ENCODE results near the gene SERPINB5. TPM values are rescaled to one million over a fixed set of nuclear protein-coding genes. Genes with fewer than 3 reads are reported as not detected.
A peak's percentile ranks its signal among the peaks of the same experiment; 100 is the strongest.

SERPINB5 gene
- total RNA-seq, 1 donor from 2014 or later, result 0.51 TPM

DNA sequence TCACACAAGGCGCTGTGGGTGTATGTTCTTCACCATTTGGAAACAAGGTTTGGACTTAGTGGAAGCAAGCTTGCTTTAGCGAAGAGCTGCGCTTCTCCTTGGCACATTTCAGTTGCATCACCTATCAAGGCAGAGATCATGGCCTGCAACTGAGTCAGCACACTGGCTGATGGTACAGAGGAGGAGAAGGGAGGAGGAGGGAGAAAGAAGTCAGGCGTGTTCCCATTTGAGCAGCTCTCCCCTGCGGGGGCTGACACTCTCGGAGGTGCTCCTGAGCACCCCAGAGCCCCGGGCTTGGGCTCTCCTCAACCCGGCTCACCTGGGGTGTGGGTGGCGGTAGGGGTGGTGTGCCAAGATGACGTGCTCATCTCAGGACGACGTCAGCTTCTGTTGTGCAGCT lies 6.0 kb upstream of the SERPINB5 start:
- DNase-seq, result no peak

DNA sequence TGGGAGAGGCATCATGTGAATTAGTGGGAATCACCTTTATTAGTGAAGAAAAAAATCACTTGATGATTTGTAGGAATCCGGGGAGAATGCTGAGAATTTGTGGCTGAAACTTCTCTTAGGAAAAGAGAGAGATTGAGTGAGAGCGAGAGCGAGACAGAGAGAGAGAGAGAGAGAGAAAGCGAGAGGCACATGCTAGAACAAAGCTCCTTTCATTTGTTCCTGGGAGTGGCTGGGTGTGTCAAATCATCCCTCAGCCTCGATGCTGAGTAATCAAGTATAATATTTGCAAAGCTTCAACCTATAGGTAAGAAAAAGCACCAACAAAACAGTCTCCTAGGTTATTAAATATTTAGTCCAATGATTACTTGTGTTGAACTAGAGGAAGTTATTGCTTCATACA lies 4.4 kb upstream of the SERPINB5 start:
- DNase-seq, result no peak

DNA sequence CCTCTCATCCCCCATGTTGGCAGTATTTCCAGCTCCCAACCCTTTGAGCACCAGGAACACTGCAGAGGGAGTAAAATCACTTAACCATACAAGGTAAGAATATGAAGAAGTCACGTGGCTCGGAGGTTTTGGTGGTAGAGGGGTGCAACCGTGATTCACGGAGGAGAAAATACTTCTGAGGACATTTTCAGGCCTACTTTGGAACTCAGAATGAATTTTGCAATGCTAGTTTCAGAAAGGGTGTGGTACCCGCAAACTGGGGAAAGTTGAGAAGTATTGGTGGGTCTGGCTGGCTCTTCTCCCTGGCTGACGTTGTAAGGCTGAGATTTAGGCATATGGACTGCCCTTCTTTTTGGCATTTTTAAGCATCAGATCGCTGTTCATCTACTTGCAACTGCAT lies 442 bp downstream of the SERPINB5 start:
- no peak for DNase-seq

DNA sequence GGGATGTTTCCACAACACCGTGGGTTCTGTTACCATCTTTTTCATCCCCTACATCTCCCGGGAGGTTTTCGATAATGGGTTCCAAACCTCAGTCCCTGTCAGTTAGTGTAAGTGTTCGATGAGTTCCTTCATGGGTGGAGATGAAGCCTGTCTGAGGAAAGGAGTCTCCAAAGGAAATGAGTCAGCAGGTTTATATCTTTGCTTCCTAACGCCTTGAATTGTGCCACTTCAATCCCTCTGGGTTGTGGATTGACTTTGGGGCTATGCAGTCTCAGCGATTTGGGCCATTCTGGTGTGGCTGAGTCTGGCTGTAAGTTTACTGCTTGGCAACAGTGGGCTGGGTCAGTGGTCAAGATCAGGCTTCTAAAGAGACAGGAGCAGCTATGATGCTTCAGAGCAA lies 1.2 kb downstream of the SERPINB5 start:
- DNase-seq, result no peak

DNA sequence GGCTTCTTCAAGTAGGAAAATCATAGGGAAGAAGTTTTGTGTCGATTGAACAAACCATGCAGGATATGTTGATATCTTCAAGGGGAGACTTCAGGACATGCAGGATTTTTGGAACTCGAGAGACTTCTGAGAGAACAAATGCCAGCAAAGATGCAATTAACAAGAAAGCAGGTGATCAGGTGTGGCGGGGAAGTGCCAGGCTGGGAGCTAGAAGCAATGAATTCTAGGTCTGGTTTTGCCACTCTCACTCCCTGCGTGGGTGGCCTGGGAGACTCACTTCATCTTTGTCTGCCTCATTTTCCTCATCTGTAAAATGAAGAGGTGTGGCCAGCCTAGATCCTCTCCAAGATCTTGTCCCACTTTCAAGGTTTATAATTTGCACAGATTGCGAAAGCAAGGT lies 3.1 kb downstream of the SERPINB5 start:
- DNase-seq, result no peak

DNA sequence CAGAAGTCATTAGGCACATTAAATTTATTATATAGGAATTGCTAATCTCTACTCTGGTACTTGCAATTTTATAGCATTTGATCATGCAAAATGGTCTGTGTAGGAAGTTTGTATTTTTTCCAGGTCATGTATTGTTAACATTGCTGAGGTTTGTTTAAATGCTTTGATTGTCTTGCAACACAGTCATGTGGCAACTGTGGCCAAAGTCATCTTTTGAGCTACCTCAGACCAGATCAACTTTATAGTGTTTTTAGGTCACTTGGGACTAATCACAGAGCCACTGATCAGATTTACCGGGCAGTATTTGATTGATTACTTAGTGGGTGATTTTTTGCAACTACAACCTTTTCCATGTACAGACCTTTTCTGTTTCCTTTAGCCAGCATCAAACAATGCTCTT lies 3.7 kb downstream of the SERPINB5 start:
- DNase-seq, result no peak

DNA sequence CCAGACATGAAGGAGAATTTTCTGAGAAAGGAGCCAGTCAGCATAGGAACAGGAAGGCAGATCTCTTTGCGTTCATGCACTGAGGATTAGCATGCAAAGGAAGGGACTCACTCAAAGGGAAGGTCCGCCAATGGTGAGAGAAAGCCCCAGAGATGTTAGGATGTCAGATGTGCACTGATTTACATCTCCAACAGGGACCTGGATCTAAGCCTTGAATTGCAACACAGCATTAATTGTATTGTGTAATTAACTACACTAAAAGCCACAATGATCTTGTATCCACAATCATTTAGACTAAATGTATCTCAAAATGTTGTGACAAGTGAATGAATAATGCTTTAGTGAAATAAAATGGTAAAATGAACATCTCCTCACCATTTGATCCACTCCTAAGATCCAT lies 4.2 kb downstream of the SERPINB5 start:
- no peak for DNase-seq

DNA sequence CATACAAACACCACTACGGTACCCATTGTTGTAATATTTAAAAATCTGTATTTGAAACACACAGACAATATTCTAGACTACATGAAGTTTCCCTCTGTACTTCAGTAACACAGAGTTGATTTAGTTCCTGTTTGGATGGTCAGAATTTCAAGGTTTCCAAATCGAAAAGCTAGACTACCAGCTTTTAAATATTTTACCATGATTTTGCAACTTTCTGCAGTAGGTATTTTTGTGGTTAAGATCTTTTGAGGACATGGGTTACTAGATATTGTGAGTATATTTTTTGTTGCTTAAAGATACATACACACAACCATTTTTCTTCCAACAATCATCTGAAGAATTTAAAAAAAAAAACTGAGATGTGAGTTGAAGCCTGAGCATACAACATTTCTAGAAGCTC lies 10.9 kb downstream of the SERPINB5 start:
- DNase-seq, result no peak

DNA sequence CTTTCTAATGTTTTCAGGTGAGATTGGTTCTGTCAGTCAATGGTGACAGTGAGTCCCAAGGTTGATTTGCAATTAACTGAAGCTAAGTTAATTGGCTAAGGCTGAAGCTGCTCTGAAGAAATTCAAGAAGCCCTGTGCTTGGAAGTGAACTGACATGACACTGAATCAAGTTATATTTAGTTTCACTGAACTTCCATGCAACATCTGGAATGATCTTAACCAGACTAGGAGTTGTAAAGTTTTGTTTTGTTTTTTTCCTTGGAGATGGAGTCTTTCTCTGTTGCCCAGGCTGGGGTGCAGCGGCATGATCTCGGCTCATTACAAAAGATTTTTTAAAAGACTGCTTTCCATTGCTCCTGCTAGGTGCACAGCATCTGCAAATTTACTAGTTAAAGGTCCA lies 11.4 kb downstream of the SERPINB5 start:
- DNase-seq, result no peak

DNA sequence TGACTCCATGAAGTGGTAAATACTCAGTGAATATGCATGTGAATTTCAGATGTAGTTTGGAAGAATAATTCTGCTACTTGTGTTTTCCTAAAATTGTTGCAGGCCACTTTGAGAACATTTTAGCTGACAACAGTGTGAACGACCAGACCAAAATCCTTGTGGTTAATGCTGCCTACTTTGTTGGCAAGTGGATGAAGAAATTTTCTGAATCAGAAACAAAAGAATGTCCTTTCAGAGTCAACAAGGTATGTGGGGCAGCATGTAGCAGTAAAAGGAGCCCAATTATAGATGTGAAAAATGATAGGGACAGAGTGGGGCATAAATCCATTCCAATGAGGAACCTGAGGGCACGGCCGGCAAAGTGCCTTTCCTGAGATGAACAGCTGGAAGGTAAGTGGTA lies 16.1 kb downstream of the SERPINB5 start:
- DNase-seq, result no peak

DNA sequence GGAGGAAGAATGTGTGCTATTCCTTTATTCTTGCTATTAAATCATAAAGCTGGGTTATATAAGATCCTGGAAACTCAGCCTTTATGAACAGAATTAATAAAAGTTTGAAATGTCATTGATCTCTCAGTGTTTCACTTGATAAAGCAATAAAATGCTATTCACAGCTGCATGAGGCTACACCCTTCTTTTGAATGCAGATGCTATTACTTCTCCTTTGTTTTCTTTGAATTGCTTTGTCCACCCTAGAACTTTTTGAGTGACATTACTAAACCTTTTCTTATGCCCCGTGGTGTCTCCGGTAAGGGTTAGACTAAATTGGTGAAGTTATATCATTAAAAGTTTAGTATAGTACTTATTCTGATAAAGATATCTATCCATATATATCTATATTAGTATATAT lies 18.9 kb downstream of the SERPINB5 start:
- DNase-seq, result no peak

DNA sequence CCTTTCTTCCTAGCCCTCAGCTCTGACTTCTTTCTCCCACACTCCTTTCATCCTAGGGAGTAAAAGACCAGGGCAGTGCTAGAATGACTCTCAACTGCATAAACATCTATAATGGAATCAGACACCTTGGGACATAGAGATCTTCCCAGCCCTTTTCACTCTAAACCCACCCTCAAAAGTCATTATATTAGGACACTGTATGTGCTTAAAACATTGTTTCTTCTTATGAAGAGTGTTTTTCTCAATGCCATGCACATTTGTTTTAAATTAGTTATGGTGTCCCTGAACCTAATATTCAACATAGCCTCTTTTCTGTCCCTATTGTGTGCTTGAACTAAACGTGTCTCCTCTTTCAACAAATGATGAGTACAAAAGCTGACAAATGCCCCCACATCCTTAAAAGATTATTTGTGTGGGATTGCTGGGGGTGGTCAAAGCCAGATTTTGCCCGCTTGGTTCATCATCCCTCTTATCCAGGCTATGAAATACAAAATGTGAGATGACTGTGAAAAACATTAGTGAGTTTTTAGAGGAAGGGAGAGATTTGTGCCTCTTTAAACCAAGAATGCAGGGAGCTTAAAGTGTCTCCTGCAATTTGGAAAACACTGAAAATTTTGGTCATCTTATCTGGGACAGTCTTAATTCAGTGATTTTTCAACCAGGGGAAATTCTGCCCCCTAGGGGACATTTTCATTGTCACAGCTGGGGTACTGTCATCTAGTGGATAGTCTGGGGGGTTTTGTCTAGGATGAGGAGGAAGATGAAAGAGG lies 29.0 kb downstream of the SERPINB5 start:
- DNase-seq, result peak; percentile 44

DNA sequence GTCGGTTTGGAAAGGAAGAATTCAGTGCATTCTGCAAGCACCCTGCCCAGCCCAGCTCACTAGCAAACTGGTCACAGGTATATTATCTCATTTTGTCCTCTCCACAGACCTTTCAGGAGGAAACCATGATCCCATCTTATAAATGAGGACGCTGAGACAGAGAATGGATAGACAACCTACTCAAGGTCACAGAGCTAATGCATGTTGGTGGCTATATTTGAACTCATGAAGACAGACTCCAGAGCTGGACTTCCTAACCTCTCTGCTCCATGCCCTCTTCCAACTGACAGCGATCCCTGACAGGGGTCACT lies 29.5 kb downstream of the SERPINB5 start:
- no peak for DNase-seq

DNA sequence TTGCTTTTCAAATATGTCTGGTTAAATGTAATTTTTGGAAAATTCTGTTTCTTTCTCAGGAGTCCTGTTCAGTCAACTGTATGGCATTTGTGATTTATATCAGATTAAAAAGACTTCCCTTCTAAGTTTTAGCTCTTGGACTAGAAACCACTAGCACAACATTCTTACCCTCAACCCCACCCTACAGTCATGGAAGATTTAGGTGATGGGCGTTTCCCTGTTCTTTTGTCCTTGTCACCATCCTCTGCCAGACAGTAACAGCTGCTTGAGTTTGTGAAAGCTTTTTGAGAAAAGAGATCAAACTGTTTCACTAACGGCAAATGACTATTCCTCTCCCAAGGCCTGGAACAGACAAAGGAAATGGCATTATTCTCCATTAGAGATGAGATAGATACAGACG lies 31.8 kb downstream of the SERPINB5 start:
- no peak for DNase-seq

DNA sequence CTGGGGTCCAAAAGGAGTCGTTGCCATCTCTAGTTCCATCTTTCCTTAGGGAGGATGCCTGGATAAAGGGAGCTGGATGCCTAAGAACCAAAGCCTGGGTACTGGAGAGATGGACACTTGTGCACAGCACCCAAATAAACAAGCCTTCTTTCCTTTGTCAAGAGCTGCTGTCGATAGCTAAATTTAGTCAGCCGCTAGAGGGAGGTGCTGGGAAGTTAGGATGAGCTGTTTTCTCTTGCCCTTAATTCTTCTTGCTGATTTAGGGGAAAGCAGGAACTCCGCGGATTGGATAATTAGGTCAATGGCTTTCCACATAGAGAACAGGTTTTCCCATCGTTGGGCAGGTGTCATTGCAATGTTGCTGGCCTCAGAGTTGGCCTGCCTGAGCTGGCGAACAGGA lies 34.5 kb downstream of the SERPINB5 start:
- DNase-seq, result peak; percentile 58

DNA sequence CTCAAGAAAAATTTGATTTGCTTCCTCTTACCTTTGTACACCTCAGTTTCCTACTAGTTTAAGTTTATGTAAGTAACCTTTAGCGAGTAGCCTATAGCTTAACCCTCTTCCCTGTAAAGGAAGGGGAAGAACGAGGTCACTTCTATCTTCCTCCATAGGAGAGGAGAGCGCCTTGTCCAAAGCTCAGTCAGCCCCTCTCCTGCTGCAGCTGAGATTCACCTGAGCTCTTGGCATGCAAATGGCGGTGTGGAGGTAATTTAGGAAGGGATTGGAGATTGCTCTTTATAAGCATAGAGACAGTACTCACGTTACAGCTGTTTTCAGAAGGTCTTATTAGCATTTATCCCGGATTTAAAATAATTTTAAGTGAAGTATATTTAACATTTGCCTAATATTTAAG lies 37.6 kb downstream of the SERPINB5 start:
- DNase-seq, result no peak

DNA sequence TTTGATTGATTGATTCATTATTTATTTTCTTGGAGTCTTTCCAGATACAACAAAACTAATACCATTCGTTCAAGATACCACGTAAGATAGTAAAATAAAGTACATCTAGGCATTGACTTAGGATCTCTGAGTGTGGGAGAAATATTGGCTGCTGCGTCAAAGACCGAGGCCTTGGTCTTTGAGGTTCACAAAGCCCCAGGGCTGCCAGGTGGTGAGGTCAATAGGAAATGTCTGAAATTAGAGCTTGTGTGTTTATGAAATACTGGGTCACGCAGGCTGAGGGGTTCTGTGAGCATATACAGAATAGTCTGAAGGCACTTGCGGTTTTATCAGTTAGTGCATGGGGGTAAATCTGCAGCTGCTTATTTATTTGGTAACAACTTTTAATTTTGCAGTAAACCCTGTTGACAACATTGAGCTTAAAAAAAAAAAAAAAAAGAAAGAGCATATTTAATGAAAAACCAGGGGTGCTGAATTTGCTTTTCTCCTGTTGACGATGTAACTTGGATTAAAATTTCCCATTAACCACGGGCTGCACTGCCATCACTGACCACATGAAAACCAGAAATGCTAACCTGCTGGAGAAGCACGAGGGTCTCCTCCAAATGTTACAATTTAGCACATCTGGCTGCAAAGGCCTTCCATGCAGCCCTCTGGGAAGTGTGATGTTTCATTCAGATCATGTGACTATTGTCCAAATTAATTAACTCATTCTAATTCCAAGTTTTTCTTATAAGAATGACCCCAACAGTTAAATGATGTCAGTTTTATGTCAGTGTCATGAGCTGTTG lies 38.3 kb downstream of the SERPINB5 start:
- no peak for DNase-seq

DNA sequence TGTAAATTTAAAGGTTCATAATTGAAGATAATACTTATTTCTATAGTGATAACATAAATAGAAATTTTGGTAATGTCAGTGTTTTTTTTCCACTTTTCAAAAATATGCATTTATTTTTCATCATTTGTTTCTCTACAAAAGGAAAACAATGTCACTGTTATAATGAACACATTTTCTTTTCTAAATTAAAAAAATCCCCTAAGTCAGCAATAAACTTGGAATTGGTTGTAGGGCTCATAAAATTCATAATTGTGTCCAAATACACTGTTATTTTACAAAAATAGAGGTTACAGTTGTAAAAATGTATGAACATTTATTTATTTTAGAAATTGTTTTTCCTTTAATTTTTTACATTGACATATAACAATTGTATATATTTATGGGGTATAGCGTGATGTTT lies 39.0 kb downstream of the SERPINB5 start:
- no peak for DNase-seq

DNA sequence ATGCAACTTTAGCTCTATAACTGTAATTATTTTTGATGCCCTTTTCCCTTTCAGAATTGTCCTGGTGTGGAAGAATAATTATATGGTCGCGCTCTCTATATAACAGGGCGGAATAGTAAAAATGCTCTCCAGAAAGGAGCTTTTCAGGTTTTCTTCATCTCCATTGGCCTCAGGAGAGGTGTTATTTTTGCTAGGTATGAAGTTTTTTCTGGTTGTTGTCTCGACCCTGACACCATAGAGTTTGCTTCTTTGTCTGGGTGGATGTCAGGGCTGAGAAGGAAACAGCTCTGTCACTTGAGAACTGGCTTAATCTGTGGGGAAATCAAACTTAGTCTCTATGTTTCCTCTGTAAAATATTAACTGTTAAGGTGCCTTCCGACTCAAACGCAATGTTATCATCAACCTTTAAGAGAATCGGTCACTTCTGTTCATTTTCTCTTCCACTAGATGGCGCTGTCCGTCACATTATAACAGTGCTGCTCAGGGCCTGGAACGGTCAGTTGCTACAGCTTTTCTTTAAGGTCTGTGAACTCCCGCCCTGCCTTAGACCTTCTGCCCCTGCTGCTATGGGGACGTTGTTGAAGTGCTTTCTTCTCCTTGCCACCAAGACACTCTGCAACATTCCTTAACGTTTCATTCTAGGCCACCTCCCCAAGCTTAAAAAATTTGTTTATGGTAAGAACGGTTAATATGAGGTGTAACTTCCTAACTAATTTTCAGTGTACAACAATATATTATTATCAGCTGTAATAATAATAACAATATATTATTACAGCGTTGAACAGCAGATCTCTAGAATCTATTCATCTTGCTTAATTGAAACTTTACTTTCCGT lies 41.6 kb downstream of the SERPINB5 start:
- peak; percentile 83 for DNase-seq

DNA sequence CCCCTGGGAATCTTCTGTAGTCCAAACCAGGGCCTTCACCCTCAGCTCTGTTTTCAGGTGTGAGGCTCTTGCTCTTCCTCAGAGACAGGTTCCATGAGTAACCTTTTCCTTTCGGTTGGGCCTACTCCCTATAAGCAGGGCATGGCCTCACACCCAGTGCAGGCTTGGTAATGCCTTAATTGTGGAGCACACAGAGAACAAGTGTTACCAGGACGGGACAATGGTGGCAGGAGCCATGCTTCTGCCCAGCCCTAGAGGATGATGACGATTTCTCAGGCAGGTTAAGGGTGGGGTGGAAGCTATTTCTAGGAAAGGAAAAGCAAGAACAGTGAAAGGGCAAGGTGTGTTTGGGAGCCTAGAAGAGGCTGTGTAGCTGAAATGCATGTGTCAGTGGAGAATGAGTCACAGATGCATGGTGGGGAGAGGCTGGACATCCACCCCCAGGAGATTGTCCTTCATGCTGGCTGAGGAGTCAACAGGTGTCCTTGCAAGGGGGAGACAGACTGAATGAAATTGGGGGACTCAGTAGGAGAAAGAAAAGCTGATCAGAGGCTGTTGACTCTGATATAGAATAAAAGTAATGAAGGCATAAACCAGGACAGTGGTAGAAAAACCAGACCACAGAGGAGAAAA lies 43.4 kb downstream of the SERPINB5 start:
- DNase-seq, result no peak

DNA sequence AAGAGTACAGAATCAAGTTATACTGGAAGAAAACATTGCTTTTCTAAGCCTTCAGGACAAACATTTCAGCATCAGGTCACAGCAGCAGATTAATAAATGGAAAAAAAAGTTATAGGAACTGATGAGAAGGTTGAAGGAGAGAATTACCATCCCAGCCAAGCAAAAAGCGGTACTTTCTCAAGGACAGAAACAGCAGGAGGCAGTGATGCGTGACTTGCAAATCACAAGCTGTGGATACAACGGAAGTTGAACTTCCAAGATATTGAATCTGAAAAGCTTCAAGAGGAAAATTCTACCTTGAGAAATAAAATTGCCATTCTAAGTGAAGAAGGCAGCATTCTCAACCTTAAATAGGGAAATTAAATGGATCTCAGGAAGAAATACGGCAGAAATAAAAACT lies 46.9 kb downstream of the SERPINB5 start:
- no peak for DNase-seq

DNA sequence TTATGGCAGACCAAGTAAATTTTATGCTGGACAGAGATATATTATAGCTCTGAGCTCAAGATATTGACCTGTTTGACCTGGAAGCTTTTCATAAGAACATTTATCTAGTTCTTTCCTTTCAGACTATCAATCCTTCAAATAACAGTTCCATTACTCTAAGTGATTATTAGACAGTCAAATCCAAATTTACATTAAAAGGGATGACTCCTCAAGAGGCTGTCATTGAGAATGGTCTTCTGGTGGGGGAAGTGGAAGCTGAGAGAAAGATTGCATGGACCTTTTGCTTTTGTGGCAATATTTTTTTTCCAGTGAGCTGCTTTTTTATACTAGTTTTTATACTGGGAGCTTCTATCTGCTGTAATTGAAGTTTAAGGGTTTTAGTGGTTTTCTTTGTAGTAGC lies 50.5 kb downstream of the SERPINB5 start:
- no peak for DNase-seq

DNA sequence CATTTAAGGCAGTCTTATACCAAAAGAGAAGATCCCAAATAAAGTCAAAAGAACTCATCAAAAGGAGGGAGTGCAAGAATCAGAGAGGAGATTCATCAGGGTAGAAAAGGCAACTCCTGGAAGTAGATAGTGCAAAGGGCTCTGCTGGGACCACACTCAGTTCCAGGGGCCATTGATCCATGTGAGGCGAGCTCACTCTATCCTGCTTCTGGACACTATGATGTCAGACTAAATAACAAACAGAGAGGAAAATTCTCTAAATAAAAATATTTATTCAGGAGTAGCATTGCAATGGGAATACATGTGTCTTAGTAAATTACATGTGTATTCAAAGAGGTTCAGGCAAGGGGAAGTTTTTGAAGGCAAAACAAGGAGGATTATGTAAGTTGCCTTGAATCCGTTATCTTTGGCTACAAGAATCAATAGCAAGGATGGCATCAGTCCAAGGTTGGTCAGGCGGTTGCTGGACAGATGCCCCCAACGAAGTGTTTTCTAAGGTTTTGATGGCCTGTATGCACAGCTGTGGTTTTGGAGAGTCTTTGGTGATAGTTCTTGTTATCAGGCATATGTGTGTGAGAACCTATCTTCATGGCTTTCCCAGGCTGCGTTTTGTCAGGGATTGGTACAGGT lies 52.2 kb downstream of the SERPINB5 start:
- DNase-seq, result no peak

Data from dermis blood vessel endothelial cell (primary cell).